GM19463 (cell line): ENCODE measurements around the gene NME8.

Source experiments
- ATAC-seq: cut with Tn5 transposase; IDR thresholded peaks from one replicate; pipeline ENCODE4 v1.9.1; 2021; ENCODE audit warnings: mild to moderate bottlenecking, moderate library complexity; ENCODE audit not compliant: unreplicated experiment

The NME8 gene

DNA sequence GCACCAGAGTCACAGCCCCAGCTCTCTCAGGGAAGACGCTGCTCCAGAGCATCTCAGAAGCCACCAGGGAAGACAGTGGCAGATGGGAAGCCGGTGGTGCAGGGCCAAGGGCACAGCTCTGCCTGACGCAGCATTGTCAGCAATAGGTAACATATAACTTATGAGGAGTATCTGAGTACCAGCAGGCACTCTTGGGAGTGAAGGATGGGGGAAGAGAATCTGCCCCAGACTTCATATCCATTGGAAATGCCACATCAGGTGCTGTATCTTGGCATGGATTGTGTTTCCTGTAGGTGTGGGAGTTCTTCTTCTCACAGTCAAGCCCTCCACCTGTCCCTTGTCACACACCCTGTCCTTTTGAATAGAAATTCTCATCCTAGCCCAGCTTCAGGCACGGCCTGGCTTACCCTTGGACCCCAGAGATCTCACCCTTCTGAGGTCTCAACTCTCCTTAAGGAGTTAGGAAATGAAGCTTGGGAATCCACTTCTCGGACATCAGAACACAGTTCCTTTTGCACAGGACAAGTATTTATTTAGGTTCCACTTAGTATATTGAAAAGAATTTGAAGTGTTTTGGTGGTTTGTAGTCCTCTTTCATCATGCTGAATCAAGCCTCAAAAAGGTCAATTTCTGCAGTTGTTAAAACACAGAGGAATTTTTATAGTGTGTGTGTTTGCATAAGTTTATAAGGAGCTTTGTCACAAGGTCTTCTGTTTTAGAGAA lies 82.0 kb downstream of the NME8 start:
- no peak for ATAC-seq

DNA sequence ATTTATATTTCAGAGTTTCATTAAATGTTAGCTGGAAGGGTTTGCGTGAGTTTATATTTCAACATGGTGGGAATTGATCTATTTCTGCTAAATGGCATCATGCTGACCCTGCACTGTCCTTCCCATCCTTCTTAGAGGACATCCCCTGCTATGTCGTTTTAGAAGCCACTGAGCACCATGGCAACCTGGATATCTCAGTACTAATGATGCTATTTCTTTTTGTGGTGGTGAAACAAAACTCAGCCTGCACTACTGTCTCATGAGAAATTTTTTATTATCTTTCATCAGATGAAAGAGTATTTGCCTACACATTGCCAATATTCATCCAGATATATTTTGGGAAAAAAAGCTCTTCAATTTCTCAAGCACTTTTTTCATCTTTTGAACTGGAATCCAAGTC lies 84.1 kb downstream of the NME8 start:
- no peak for ATAC-seq

GRCh38 chr7:37933018-37933566 lies 84.7 kb downstream of the NME8 start:
- no peak for ATAC-seq

- peak; percentile 47 for ATAC-seq
Observed at GRCh38 chr7:37942934-37943610, 94.7 kb downstream of the NME8 start.

- ATAC-seq = peak; percentile 36
Observed at GRCh38 chr7:37943905-37944736, 95.7 kb downstream of the NME8 start.

GRCh38 chr7:37944737-37945054 lies 96.3 kb downstream of the NME8 start:
- no peak for ATAC-seq

GRCh38 chr7:37945336-37945735 lies 96.9 kb downstream of the NME8 start:
- no peak for ATAC-seq

GRCh38 chr7:37947138-37947940 lies 98.9 kb downstream of the NME8 start:
- ATAC-seq = no peak

DNA sequence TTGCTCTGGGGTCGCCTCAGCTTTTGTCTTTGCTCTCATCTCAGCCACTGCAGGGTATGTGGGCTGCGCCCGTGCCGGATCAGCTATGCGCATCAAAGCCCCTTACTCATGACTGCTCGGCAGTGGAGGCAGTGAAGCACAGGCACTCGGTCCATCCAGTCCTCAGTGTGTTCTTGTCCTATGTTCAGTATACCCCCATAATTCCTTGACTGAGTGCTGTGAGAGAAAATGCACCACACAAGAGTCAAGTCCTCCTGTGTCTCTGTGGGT lies 99.5 kb downstream of the NME8 start:
- ATAC-seq = no peak
